GM12801 (cell line): ENCODE measurements around the gene ITPR3.

Experiments used
- TF ChIP-seq, protein P1 (sequence below): IDR thresholded peaks from one replicate; pipeline ENCODE4 v1.5.1; 2011; ENCODE audit warnings: control low read depth; ENCODE audit not compliant: insufficient read length; ENCODE audit errors: extremely low read depth

The ITPR3 gene

DNA sequence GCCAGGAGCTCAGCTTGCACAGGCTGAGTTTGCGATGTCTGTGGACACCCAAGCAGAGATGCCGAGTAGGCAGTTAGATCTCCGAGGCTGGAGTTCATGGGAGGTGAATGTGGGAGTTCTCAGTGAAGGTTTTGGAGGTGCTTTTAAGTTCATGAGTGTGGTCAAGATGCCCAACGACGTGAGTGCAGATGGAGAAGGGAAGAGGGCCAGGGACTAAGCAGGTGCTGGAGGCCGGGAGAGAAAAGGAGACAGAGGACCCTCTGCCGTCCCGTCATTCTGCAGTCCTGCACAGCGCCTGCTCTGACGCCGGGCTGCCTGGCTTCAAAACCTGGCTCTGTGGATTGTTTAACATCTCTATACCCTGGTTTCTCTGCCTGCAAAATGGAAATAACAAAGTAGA lies 15.5 kb downstream of the ITPR3 start:
- TF ChIP-seq, protein P1, sequence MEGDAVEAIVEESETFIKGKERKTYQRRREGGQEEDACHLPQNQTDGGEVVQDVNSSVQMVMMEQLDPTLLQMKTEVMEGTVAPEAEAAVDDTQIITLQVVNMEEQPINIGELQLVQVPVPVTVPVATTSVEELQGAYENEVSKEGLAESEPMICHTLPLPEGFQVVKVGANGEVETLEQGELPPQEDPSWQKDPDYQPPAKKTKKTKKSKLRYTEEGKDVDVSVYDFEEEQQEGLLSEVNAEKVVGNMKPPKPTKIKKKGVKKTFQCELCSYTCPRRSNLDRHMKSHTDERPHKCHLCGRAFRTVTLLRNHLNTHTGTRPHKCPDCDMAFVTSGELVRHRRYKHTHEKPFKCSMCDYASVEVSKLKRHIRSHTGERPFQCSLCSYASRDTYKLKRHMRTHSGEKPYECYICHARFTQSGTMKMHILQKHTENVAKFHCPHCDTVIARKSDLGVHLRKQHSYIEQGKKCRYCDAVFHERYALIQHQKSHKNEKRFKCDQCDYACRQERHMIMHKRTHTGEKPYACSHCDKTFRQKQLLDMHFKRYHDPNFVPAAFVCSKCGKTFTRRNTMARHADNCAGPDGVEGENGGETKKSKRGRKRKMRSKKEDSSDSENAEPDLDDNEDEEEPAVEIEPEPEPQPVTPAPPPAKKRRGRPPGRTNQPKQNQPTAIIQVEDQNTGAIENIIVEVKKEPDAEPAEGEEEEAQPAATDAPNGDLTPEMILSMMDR: no peak

DNA sequence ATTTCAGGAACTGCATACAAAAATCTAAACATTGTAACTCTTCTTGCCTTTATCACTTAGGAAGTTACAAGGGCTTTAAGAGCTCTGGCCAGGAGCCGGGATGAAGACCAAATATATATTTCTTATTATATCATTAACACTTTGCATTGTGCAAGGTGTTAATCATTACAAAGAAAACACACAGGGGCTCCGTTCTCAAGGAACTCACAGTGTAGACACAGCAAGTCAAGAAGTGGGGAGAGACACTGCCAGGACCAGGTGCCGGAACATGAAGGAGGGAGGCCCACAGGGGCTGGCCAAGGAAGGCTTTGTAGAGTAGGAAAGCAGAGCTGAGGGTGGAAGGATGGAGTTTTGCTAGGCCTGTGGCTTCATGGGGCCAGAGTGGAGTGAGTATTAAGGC lies 17.4 kb downstream of the ITPR3 start:
- TF ChIP-seq, protein P1: no peak

DNA sequence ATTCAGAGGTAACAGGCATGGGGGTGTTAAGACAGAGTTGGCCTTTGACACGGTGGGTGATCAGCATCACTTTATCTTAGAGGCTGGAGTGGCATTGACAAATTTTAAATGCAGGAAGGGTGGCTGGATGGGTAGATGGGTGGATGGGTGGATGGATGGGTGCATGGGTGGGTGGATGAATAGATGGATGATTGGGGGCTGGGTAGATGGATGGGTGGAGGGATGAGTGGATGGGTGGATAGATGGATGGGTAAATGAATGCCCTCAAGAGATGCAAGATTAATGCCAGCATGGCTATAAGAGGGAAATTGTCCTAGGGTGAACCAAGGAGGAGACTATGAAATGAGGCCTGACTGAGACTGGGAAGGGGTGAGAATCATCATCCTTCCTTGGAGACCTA lies 18.4 kb downstream of the ITPR3 start:
- TF ChIP-seq, protein P1: no peak

DNA sequence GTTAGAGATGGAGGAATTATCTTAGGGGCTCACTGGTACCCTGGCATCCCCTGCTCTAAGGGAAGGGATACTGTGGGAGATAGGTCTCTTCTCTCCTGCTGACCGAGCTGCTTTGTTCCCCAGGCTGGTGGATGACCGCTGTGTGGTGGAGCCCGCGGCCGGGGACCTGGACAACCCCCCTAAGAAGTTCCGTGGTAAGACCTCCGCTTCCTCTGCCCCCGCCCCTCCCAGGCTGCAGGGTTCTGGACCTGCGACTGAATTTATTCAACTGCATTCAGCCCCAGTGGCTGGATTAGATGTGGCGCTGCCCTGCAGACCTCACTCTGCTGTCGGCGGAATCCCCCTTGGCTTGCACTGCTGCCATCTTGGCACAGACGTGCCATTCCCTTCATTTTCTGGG lies 19.2 kb downstream of the ITPR3 start:
- TF ChIP-seq, protein P1: no peak

DNA sequence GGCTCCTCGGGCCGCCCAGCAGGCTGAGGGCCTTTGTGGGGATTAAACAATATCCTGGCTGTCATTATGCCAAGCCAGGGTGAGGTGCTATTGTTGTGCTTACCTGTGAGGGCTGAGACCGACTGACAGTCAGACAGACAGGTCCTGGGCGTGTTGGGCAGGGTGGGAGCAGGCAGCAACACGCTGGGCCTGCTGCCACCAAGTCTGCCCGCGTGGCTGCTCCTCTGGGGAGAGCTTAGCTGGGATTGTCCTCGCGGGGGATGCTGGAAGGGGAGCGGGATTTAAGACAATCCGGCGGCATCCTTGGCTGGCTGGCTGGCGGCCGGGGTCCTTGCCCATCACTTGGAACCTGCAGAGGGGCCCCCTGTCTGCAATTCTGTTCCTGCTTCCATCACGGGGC lies 20.0 kb downstream of the ITPR3 start:
- TF ChIP-seq, protein P1: no peak

DNA sequence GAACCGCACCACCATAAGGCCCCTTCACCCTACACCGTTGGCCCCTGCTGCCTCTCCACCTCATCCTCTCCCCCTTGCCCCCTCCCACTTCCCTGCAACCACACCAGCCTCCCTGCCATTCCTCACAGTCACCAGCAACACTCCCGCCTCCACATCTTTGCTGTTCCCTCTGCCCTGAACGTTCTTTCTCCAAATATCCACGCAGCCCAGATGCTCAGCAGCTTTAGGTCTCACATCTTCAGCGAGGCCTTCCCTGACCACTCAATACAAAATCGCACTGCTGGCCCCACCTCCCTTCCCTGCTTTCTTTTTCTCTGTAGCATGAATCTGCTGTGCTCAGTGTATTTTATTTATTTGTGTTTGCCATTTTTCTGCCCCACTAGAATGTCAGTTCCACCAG lies 20.5 kb downstream of the ITPR3 start:
- TF ChIP-seq, protein P1: no peak

DNA sequence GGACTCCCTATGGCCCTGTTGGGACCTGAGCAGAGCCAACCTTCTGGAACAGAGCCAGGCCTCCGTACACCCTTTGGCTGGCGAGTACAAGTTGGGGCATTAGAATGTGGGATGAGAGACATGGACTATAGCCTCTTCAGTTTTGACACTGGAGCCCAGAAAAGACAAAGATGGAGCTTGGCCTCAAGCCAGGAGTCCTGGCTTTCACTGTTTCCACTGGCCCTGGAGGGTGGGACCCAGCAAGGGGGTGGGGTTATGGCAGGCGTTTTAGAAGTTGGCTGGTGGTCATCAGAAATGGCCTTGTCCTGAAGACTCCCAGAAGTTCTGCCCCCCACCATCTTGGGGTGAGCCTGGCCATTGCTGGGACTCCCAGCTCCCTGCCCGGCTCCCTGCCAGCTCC lies 21.8 kb downstream of the ITPR3 start:
- TF ChIP-seq, protein P1: no peak

DNA sequence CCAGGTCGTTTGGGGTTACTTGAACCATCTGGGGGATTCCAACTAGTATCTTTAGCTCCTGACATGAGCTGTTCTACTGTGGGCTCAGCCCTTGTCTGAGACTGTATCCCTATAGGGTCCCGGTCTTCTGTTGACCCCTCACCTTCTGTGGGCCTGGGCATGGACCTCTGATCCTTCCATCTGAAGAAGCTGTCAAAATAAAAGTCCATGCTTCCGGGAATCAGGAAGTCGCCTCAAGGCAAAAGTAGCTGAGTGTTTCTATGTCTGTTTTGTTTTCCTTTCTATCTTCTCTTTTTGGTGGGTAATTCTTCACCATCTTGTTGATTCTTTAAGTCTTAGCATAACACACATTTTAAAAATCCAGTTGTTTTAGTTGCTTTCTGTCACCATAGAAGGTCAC lies 30.3 kb downstream of the ITPR3 start:
- TF ChIP-seq, protein P1: no peak
